Thoracic aorta (tissue), 2 donors: ENCODE data around the gene KPNA6. TPM values are rescaled to one million over a fixed set of nuclear protein-coding genes. Genes with fewer than 3 reads are reported as not detected.

Source experiments
- ATAC-seq: fragments of 150-250 bp; one replicate; pipeline ENCODE4 v1.8.0; 2017; ENCODE audit warnings: low read depth; ENCODE audit not compliant: insufficient number of reproducible peaks, low FRiP score
- DNase-seq: peaks from one replicate; pipeline ENCODE4 v3.0.0-alpha.2; 2020; ENCODE audit warnings: low spot score
- H3K27ac ChIP-seq, 2 donors: fragments of 200-600 bp; sonication (generic); 1 replicate in 1 of 2; 2 replicates in 1 of 2; pipeline ENCODE4 v1.5.1; 2016; ENCODE audit warnings: mild to moderate bottlenecking in 2 of 2, moderate library complexity in 2 of 2
- H3K27me3 ChIP-seq: fragments of 200-600 bp; sonication (generic); replicated peaks from 2 replicates; pipeline ENCODE4 v1.6.0; 2016; ENCODE audit warnings: mild to moderate bottlenecking; ENCODE audit not compliant: insufficient read depth
- H3K36me3 ChIP-seq: fragments of 200-600 bp; sonication (generic); one replicate; pipeline ENCODE4 v1.5.1; 2016
- H3K4me1 ChIP-seq, 2 donors: fragments of 200-600 bp; sonication (generic); 1 replicate in 1 of 2; 2 replicates in 1 of 2; pipeline versions ENCODE4 v1.5.1 to v1.6.0; 2016; ENCODE audit warnings: low read depth in 2 of 2, mild to moderate bottlenecking in 1 of 2; ENCODE audit not compliant: control insufficient read depth in 1 of 2
- H3K4me3 ChIP-seq: fragments of 200-600 bp; sonication (generic); 2 replicates; pipeline ENCODE4 v1.5.1; 2016; ENCODE audit warnings: mild to moderate bottlenecking
- H3K9me3 ChIP-seq: fragments of 200-600 bp; sonication (generic); 2 replicates; pipeline ENCODE4 v1.5.1; 2016
- total RNA-seq, 2 donors: library from RNA; depleted of rRNA; stranded (reverse); fragments of >200 nt; gene quantifications; one replicate each; pipeline versions ENCODE4 v1.1.0 to v1.2.3, GENCODE V29; 2016
- TF ChIP-seq, protein P1 (sequence below): fragments of 200-600 bp; sonication (generic); IDR thresholded peaks from one replicate; pipeline ENCODE4 v1.5.1; 2019; ENCODE audit warnings: antibody characterized with exemption

KPNA6 gene
- total RNA-seq, 2 donors from 2014 or later, result 30.6 to 53.3 TPM

DNA sequence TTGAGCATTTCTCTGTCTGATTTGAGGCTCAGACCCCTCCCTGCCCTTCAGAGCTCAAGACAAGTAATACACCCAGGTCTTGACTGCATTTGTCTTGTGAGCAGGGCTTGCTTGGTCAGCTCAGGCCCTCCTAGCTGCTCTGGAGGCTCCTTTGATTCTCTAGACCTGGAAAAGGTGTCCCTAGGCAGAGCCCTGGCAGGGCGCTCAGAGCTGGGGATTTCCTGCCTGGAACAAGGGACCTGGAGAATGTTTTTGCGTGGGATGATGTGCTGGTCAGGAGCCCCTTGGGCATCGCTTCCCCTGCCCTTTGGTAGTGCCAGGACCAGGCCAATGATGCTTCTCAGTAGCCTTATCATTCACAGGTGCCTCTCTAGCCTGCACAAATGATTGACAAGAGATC lies 87.7 kb downstream of the KPNA6 start:
- Histone ChIP-seq H3K27me3 (no peaks in the 10 kb centered on the region), H3K36me3 (peaks cover 61% of the 10 kb centered on the region), H3K4me3 (no peak overlapping the region), H3K4me1 (peaks cover 6 to 15% of the 10 kb centered on the region in 2 donors), H3K9me3 (no peaks in the 10 kb centered on the region), H3K27ac (no peak overlapping the region)
- DNase-seq, result no peak
- no peak for ATAC-seq
- TF ChIP-seq, protein P1, sequence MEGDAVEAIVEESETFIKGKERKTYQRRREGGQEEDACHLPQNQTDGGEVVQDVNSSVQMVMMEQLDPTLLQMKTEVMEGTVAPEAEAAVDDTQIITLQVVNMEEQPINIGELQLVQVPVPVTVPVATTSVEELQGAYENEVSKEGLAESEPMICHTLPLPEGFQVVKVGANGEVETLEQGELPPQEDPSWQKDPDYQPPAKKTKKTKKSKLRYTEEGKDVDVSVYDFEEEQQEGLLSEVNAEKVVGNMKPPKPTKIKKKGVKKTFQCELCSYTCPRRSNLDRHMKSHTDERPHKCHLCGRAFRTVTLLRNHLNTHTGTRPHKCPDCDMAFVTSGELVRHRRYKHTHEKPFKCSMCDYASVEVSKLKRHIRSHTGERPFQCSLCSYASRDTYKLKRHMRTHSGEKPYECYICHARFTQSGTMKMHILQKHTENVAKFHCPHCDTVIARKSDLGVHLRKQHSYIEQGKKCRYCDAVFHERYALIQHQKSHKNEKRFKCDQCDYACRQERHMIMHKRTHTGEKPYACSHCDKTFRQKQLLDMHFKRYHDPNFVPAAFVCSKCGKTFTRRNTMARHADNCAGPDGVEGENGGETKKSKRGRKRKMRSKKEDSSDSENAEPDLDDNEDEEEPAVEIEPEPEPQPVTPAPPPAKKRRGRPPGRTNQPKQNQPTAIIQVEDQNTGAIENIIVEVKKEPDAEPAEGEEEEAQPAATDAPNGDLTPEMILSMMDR, result no peak

DNA sequence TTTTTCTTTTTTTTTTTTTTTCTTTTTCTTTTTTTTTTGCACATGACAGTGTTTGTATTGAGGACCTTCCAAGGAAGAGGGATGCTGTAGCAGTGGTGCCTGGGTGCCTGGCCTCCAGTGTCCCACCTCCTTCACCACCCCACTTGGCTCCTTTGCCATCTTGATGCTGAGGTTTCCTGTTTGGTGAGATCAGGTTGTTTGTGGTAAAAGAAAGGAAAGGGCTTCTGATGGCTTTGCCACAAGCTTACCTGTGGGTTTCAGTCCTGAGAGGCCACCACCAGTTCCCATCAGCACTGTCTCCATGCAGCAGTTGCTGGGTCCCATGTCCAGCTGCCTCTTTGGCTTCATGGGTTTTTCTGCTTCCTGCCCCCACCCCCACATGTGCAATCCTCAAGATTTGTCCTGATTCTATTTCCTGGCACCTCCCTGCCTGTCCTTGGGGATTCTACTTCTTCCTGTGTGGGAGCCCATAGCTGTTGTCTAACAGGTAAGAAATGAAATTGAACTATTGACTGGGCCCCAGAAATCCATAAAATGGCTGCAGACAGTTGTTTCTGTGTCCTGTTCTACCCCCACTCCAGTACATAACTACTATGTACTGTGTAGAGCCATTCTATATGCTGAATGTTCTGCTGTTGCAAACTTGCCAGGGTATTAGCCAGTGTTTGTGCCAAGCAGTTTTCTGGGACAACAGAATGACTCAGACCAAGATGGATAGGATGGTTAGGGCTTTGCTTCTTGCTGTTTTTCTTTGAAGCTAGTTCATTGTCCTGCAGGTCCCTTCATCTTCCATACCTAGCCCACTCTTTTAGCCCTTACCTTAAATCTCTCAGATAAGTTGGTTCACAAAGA lies 88.3 kb downstream of the KPNA6 start:
- H3K27ac ChIP-seq, result no peak overlapping the region
- H3K9me3 ChIP-seq, result no peaks in the 10 kb centered on the region
- ATAC-seq (no peak), DNase-seq (no peak)
- H3K4me1 ChIP-seq, result peaks cover 6 to 16% of the 10 kb centered on the region in 2 donors
- TF ChIP-seq, protein P1, result no peak
- H3K4me3 ChIP-seq, result no peak overlapping the region
- peaks cover 54% of the 10 kb centered on the region for H3K36me3 ChIP-seq
- no peaks in the 10 kb centered on the region for H3K27me3 ChIP-seq

DNA sequence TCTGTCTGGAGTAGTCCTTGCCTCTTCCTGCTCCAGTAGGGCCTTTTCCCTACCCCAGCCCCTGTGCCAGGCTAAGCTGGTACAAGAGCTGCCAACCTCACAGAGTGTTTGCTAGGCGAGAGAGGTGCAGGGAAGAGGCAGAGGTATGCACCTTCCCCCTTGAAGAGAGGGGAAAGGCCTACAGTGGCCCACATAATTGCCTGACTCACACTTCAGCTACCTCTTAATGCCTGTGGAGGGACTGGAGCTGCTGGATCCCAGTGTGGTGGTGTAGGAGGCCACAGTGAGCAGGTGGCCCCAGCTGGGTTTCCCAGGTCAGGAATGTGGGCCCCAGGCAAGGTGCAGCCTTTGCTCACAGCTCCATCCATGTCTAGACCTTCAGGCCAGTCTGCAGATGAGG lies 89.2 kb downstream of the KPNA6 start:
- H3K27me3 ChIP-seq, result no peaks in the 10 kb centered on the region
- TF ChIP-seq, protein P1, result no peak
- no peaks in the 10 kb centered on the region for H3K9me3 ChIP-seq
- no peak overlapping the region for H3K4me3 ChIP-seq
- H3K4me1 ChIP-seq, result peaks cover 15 to 25% of the 10 kb centered on the region in 2 donors
- H3K36me3 ChIP-seq, result peaks cover 45% of the 10 kb centered on the region
- DNase-seq (no peak), ATAC-seq (no peak)
- H3K27ac ChIP-seq, result no peak overlapping the region

DNA sequence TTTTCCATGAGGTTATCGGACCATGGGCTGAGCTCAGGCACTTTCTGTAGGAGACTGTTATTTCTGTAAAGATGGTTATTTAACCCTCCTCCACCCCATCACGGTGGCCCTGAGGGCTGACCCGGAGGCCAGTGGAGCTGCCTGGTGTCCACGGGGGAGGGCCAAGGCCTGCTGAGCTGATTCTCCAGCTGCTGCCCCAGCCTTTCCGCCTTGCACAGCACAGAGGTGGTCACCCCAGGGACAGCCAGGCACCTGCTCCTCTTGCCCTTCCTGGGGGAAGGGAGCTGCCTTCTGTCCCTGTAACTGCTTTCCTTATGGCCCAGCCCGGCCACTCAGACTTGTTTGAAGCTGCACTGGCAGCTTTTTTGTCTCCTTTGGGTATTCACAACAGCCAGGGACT lies 90.0 kb downstream of the KPNA6 start:
- Histone ChIP-seq H3K4me3 (no peak overlapping the region), H3K9me3 (no peaks in the 10 kb centered on the region), H3K27me3 (no peaks in the 10 kb centered on the region), H3K36me3 (peaks cover 38% of the 10 kb centered on the region), H3K4me1 (peaks cover 15 to 26% of the 10 kb centered on the region in 2 donors), H3K27ac (no peak overlapping the region)
- ATAC-seq, result no peak
- TF ChIP-seq, protein P1, result no peak
- DNase-seq, result no peak

DNA sequence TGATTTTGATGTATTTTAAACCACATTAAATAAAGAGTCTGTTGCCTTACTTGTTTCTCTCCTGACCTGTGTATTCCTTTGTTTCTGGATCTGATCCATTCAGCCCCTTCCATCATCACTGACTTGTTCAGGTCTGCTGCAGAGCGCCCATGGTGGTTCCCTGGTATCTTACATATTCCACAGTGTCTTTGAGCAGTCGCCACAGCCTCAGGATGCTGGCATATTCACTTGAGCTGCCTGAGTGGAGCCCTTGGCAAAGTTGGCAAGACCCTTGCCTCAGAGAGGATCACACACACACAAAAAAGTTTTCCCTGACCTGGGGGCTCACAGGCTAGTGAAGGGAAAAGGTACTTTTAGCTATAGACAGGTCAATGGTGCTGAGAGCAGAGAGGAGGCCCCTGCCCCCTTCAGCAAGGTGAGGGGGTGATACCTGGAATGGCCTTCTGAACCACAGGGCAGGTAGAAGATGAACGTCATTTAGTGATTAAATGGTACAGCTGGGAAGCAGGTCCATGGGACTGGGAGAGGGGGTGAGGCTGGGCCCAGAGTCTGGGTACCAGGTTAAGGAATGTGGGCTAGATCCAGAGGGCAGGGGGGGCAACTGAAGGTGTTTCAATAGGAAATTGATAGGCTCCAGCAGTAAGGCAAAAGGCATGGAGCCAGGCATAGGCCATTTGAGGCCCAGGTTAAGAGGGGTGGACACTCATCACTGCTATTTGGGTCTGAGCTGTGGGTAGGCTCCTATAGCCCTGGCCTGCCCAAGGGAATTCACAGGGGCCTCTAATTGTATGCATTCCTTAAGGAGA lies 90.6 kb downstream of the KPNA6 start:
- DNase-seq, result no peak
- Histone ChIP-seq H3K9me3 (no peaks in the 10 kb centered on the region), H3K27ac (no peak overlapping the region), H3K4me3 (no peak overlapping the region), H3K4me1 (peaks cover 15 to 26% of the 10 kb centered on the region in 2 donors), H3K36me3 (peaks cover 32% of the 10 kb centered on the region), H3K27me3 (no peaks in the 10 kb centered on the region)
- TF ChIP-seq, protein P1, result no peak
- no peak for ATAC-seq
